Non-pigmented ciliary epithelial cell (primary cell): ENCODE measurements around the gene DUSP1.

Experiments
- DNase-seq: peaks from one replicate; pipeline ENCODE4 v3.0.0-alpha.2; 2010; ENCODE audit warnings: low read depth

DUSP1 gene

GRCh38 chr5:172724242-172725183, 46.5 kb downstream of the DUSP1 start:
- DNase-seq = no peak

- no peak for DNase-seq
These were observed 47.5 kb downstream of the DUSP1 start for GRCh38 chr5:172723508-172723907.

- DNase-seq = no peak
These were observed 48.6 kb downstream of the DUSP1 start for GRCh38 chr5:172722327-172722815.

- no peak for DNase-seq
These were observed 49.3 kb downstream of the DUSP1 start for GRCh38 chr5:172721455-172722326.

GRCh38 chr5:172720655-172721054, 50.3 kb downstream of the DUSP1 start:
- no peak for DNase-seq

- no peak for DNase-seq
These were observed 51.8 kb downstream of the DUSP1 start for GRCh38 chr5:172719211-172719610.

GRCh38 chr5:172718527-172719114, 52.4 kb downstream of the DUSP1 start:
- DNase-seq = no peak
